Effector memory CD4-positive, alpha-beta T cell (primary cell): ENCODE measurements around the gene IL18RAP.

Experiments used
- DNase-seq, 3 donors: peaks; one replicate each; pipeline ENCODE4 v3.0.0-alpha.2; 2020
- H3K27ac ChIP-seq: 2 replicates; pipeline ENCODE4 v1.7.0; 2013; ENCODE audit warnings: mild to moderate bottlenecking, low read length, moderate library complexity; ENCODE audit not compliant: insufficient read depth, poor library complexity, severe bottlenecking
- H3K27me3 ChIP-seq: replicated peaks from 2 replicates; pipeline ENCODE4 v1.7.0; 2013; ENCODE audit warnings: mild to moderate bottlenecking, low read length; ENCODE audit not compliant: insufficient read depth, control insufficient read depth, poor library complexity, severe bottlenecking
- H3K36me3 ChIP-seq: 2 replicates; pipeline ENCODE4 v1.7.0; 2013; ENCODE audit warnings: mild to moderate bottlenecking, low read length, moderate library complexity; ENCODE audit not compliant: control insufficient read depth, insufficient read depth
- H3K4me1 ChIP-seq: 2 replicates; pipeline ENCODE4 v1.7.0; 2013; ENCODE audit warnings: low read length, mild to moderate bottlenecking; ENCODE audit not compliant: control insufficient read depth, insufficient read depth, poor library complexity, severe bottlenecking
- H3K4me3 ChIP-seq: 2 replicates; pipeline ENCODE4 v1.7.0; 2013; ENCODE audit warnings: low read length, low read depth, mild to moderate bottlenecking; ENCODE audit not compliant: insufficient read depth, poor library complexity, severe bottlenecking
- H3K9me3 ChIP-seq: 2 replicates; pipeline ENCODE4 v1.7.0; 2013; ENCODE audit warnings: mild to moderate bottlenecking, low read length, moderate library complexity; ENCODE audit not compliant: control insufficient read depth

IL18RAP gene

GRCh38 chr2:102434655-102435381 lies 11.9 kb downstream of the IL18RAP start:
- H3K4me3 ChIP-seq, result no peak overlapping the region
- no peak overlapping the region for H3K27ac ChIP-seq
- no peak for DNase-seq
- no peaks in the 10 kb centered on the region for H3K4me1 ChIP-seq
- no peaks in the 10 kb centered on the region for H3K27me3 ChIP-seq
- H3K9me3 ChIP-seq, result no peaks in the 10 kb centered on the region
- no peaks in the 10 kb centered on the region for H3K36me3 ChIP-seq

GRCh38 chr2:102435741-102436140 lies 12.8 kb downstream of the IL18RAP start:
- Histone ChIP-seq H3K9me3 (no peaks in the 10 kb centered on the region), H3K27ac (no peak overlapping the region), H3K4me3 (no peak overlapping the region), H3K4me1 (no peaks in the 10 kb centered on the region), H3K27me3 (no peaks in the 10 kb centered on the region), H3K36me3 (no peaks in the 10 kb centered on the region)
- no peak for DNase-seq

GRCh38 chr2:102436323-102436722 lies 13.4 kb downstream of the IL18RAP start:
- Histone ChIP-seq H3K4me3 (no peak overlapping the region), H3K36me3 (no peaks in the 10 kb centered on the region), H3K9me3 (no peaks in the 10 kb centered on the region), H3K4me1 (no peaks in the 10 kb centered on the region), H3K27ac (no peak overlapping the region), H3K27me3 (no peaks in the 10 kb centered on the region)
- DNase-seq, result peak in 2 of 3 donors; percentile 4 to 5

- Histone ChIP-seq H3K4me1 (no peaks in the 10 kb centered on the region), H3K4me3 (no peak overlapping the region), H3K27ac (no peak overlapping the region), H3K27me3 (no peaks in the 10 kb centered on the region), H3K9me3 (no peaks in the 10 kb centered on the region), H3K36me3 (no peaks in the 10 kb centered on the region)
- DNase-seq, result no peak
Measured at GRCh38 chr2:102437122-102437521, 14.2 kb downstream of the IL18RAP start.

GRCh38 chr2:102438111-102438510 lies 15.2 kb downstream of the IL18RAP start:
- no peak for DNase-seq
- Histone ChIP-seq H3K27ac (no peak overlapping the region), H3K9me3 (no peaks in the 10 kb centered on the region), H3K27me3 (no peaks in the 10 kb centered on the region), H3K4me3 (no peak overlapping the region), H3K4me1 (peaks cover 3% of the 10 kb centered on the region), H3K36me3 (no peaks in the 10 kb centered on the region)

GRCh38 chr2:102438578-102438977 lies 15.6 kb downstream of the IL18RAP start:
- Histone ChIP-seq H3K36me3 (no peaks in the 10 kb centered on the region), H3K4me1 (peaks cover 4% of the 10 kb centered on the region), H3K27me3 (no peaks in the 10 kb centered on the region), H3K27ac (no peak overlapping the region), H3K4me3 (no peak overlapping the region), H3K9me3 (no peaks in the 10 kb centered on the region)
- no peak for DNase-seq

- no peak overlapping the region for H3K27ac ChIP-seq
- no peak overlapping the region for H3K4me3 ChIP-seq
- no peaks in the 10 kb centered on the region for H3K36me3 ChIP-seq
- no peaks in the 10 kb centered on the region for H3K9me3 ChIP-seq
- no peaks in the 10 kb centered on the region for H3K27me3 ChIP-seq
- DNase-seq, result no peak
- peaks cover 4% of the 10 kb centered on the region for H3K4me1 ChIP-seq
Measured at GRCh38 chr2:102439065-102439695, 16.2 kb downstream of the IL18RAP start.

GRCh38 chr2:102442967-102443828 lies 20.2 kb downstream of the IL18RAP start:
- peak; percentile 3 to 28 (median 8) for DNase-seq
- Histone ChIP-seq H3K4me1 (peaks cover 4% of the 10 kb centered on the region), H3K9me3 (no peaks in the 10 kb centered on the region), H3K36me3 (no peaks in the 10 kb centered on the region), H3K4me3 (no peak overlapping the region), H3K27me3 (no peaks in the 10 kb centered on the region), H3K27ac (no peak overlapping the region)

GRCh38 chr2:102444233-102444632 lies 21.3 kb downstream of the IL18RAP start:
- no peaks in the 10 kb centered on the region for H3K9me3 ChIP-seq
- H3K27me3 ChIP-seq, result no peaks in the 10 kb centered on the region
- H3K27ac ChIP-seq, result no peak overlapping the region
- DNase-seq, result no peak
- H3K4me1 ChIP-seq, result peaks cover 4% of the 10 kb centered on the region
- no peaks in the 10 kb centered on the region for H3K36me3 ChIP-seq
- H3K4me3 ChIP-seq, result no peak overlapping the region

GRCh38 chr2:102446936-102447335 lies 24.0 kb downstream of the IL18RAP start:
- no peaks in the 10 kb centered on the region for H3K9me3 ChIP-seq
- no peak for DNase-seq
- H3K4me1 ChIP-seq, result peaks cover 4% of the 10 kb centered on the region
- no peak overlapping the region for H3K4me3 ChIP-seq
- no peaks in the 10 kb centered on the region for H3K36me3 ChIP-seq
- H3K27me3 ChIP-seq, result no peaks in the 10 kb centered on the region
- H3K27ac ChIP-seq, result no peak overlapping the region
